CD14-positive monocyte (primary cell): ENCODE measurements around the gene PDGFD. TPM values are rescaled to one million over a fixed set of nuclear protein-coding genes. Genes with fewer than 3 reads are reported as not detected.

Experiments used
- DNase-seq, 3 donors: peaks; one replicate each; pipeline ENCODE4 v3.0.0-alpha.2; 2011 to 2022
- H2AFZ ChIP-seq: 2 replicates; pipeline ENCODE4 v1.6.0; 2012; ENCODE audit warnings: mild to moderate bottlenecking, low read depth, low read length, inconsistent platforms; ENCODE audit not compliant: insufficient read depth, poor library complexity, severe bottlenecking
- H3K27ac ChIP-seq, 2 donors: 1 replicate in 1 of 2; 2 replicates in 1 of 2; pipeline ENCODE4 v1.5.1; 2012 to 2013; ENCODE audit warnings: low read length in 2 of 2, control low read depth in 1 of 2, inconsistent platforms in 1 of 2, low read depth in 1 of 2, mild to moderate bottlenecking in 1 of 2
- H3K27me3 ChIP-seq, 2 donors: one replicate each; pipeline versions ENCODE4 v1.6.0 to v1.6.1; 2011 to 2013; ENCODE audit warnings: low read length in 2 of 2; ENCODE audit not compliant: control insufficient read depth in 2 of 2, insufficient read depth in 2 of 2
- H3K36me3 ChIP-seq, 2 donors: replicated peaks in 1 of 2; 1 replicate in 1 of 2; 2 replicates in 1 of 2; pipeline versions ENCODE4 v1.5.1 to v1.6.1; 2012 to 2013; ENCODE audit warnings: low read length in 2 of 2, control low read depth in 1 of 2, inconsistent platforms in 1 of 2, mild to moderate bottlenecking in 1 of 2; ENCODE audit not compliant: insufficient read depth in 2 of 2, control insufficient read depth in 1 of 2
- H3K4me1 ChIP-seq, 2 donors: 1 replicate in 1 of 2; 2 replicates in 1 of 2; pipeline versions ENCODE4 v1.5.1 to v1.6.1; 2012 to 2013; ENCODE audit warnings: low read length in 2 of 2, control low read depth in 1 of 2, inconsistent platforms in 1 of 2, mild to moderate bottlenecking in 1 of 2, moderate library complexity in 1 of 2; ENCODE audit not compliant: insufficient read depth in 2 of 2, control insufficient read depth in 1 of 2
- H3K4me2 ChIP-seq: replicated peaks from 2 replicates; pipeline ENCODE3; 2012; ENCODE audit warnings: low read length, moderate library complexity, mild to moderate bottlenecking; ENCODE audit not compliant: poor library complexity, severe bottlenecking; ENCODE audit errors: extremely low read depth
- H3K4me3 ChIP-seq, 3 experiments: fragments of 200-600 bp in 1 of 3; sonication (generic) in 1 of 3; replicated peaks in 1 of 3; 1 replicate in 2 of 3; 2 replicates in 1 of 3; pipeline ENCODE4 v1.5.1; 2011 to 2013; ENCODE audit warnings: low read length in 3 of 3, mild to moderate bottlenecking in 3 of 3, control low read depth in 2 of 3, low read depth in 2 of 3, inconsistent platforms in 1 of 3, moderate library complexity in 1 of 3
- H3K79me2 ChIP-seq: 2 replicates; pipeline ENCODE4 v1.6.0; 2012; ENCODE audit warnings: mild to moderate bottlenecking, control low read depth, inconsistent platforms, low read length, moderate library complexity; ENCODE audit not compliant: insufficient read depth
- H3K9ac ChIP-seq: 2 replicates; pipeline ENCODE4 v1.6.0; 2017; ENCODE audit warnings: low read length, mild to moderate bottlenecking; ENCODE audit not compliant: insufficient read depth, poor library complexity, severe bottlenecking
- H3K9me3 ChIP-seq, 2 donors: replicated peaks in 1 of 2; 1 replicate in 1 of 2; 2 replicates in 1 of 2; pipeline versions ENCODE4 v1.5.1 to v1.6.1; 2012 to 2013; ENCODE audit warnings: low read length in 2 of 2, control low read depth in 1 of 2; ENCODE audit not compliant: control insufficient read depth in 1 of 2, insufficient read depth in 1 of 2
- H4K20me1 ChIP-seq: 2 replicates; pipeline ENCODE4 v1.6.0; 2012; ENCODE audit warnings: mild to moderate bottlenecking, low read length, control low read depth, moderate library complexity; ENCODE audit not compliant: insufficient read depth
- H3K27ac Mint-ChIP-seq, 7 donors: one replicate each; pipeline ENCODE4 v1.8.0; 2020; ENCODE audit warnings: mild to moderate bottlenecking in 7 of 7, mixed read lengths in 7 of 7, moderate library complexity in 6 of 7, inconsistent platforms in 2 of 7
- H3K27me3 Mint-ChIP-seq, 3 donors: one replicate each; pipeline ENCODE4 v1.8.0; 2021 to 2022; ENCODE audit warnings: low read depth in 3 of 3, mild to moderate bottlenecking in 3 of 3, mixed read lengths in 3 of 3, moderate library complexity in 3 of 3, inconsistent platforms in 1 of 3
- H3K36me3 Mint-ChIP-seq, 2 donors: one replicate each; pipeline ENCODE4 v1.8.0; 2020; ENCODE audit warnings: mixed read lengths in 2 of 2, inconsistent platforms in 1 of 2, mild to moderate bottlenecking in 1 of 2
- H3K4me1 Mint-ChIP-seq: one replicate; pipeline ENCODE4 v1.8.0; 2020; ENCODE audit warnings: mild to moderate bottlenecking, mixed read lengths
- H3K4me3 Mint-ChIP-seq, 2 donors: one replicate each; pipeline ENCODE4 v1.8.0; 2020; ENCODE audit warnings: mild to moderate bottlenecking in 2 of 2, mixed read lengths in 2 of 2, moderate library complexity in 1 of 2
- H3K9me3 Mint-ChIP-seq, 7 donors: one replicate each; pipeline ENCODE4 v1.8.0; 2020 to 2022; ENCODE audit warnings: mixed read lengths in 7 of 7, mild to moderate bottlenecking in 6 of 7, moderate library complexity in 6 of 7, inconsistent platforms in 2 of 7
- CTCF ChIP-seq: fragments of 200-600 bp; IDR thresholded peaks from one replicate; pipeline ENCODE4 v1.8.0; 2022; ENCODE audit warnings: antibody characterized with exemption, mild to moderate bottlenecking
- WGBS: methylation state at CpG from one replicate; pipeline ENCODE4 v1.1.5; 2013; ENCODE audit warnings: missing lambda C conversion rate; ENCODE audit not compliant: insufficient coverage; 5-methylcytosine and 5-hydroxymethylcytosine counted together
- intact Hi-C, 2 donors: fragments of 100-400 bp; cut with micrococcal nuclease; formaldehyde crosslinking; loops; one replicate each; pipeline versions ENCODE4 v1.15.0 to v1.15.1; 2023
- polyA plus RNA-seq, 3 donors: library from polyadenylated mRNA; depleted of rRNA in 1 of 3; unstranded in 2 of 3; stranded (reverse) in 1 of 3; fragments of 300-500 nt in 2 of 3; fragments of >200 nt in 1 of 3; fragmentation: Illumina TruSeq in 2 of 3; gene quantifications; 1 replicate in 2 of 3; 2 replicates in 1 of 3; pipeline ENCODE4 v1.2.3, GENCODE V29; 2012 to 2021

The PDGFD gene
- polyA plus RNA-seq, 3 donors = 0.05 to 0.15 TPM; not detected in 1

GRCh38 chr11:104015649-104016415 is 148.1 kb downstream of the PDGFD start:
- intact Hi-C loops = no loop called here
- H3K36me3 ChIP-seq = no peaks in the 10 kb centered on the region
- H3K4me3 Mint-ChIP-seq = no peak overlapping the region
- H3K9ac ChIP-seq = no peak overlapping the region
- H3K4me2 ChIP-seq = no peak overlapping the region
- peaks cover 0 to 2% (median 0%) of the 10 kb centered on the region in 7 donors for H3K9me3 Mint-ChIP-seq
- H3K79me2 ChIP-seq = no peaks in the 10 kb centered on the region
- peaks cover 0 to 2% (median 0%) of the 10 kb centered on the region in 3 donors for H3K27me3 Mint-ChIP-seq
- no peak overlapping the region for H2AFZ ChIP-seq
- no peak overlapping the region for H3K27ac Mint-ChIP-seq
- 86% methylated on average over 1 of the region's 3 CpGs for WGBS
- no peak for DNase-seq
- no peaks in the 10 kb centered on the region for H4K20me1 ChIP-seq
- TF ChIP-seq CTCF = no peak
- H3K36me3 Mint-ChIP-seq = no peaks in the 10 kb centered on the region
- H3K27me3 ChIP-seq = no peaks in the 10 kb centered on the region
- H3K4me1 ChIP-seq = no peaks in the 10 kb centered on the region
- H3K4me1 Mint-ChIP-seq = peaks cover 2% of the 10 kb centered on the region
- H3K27ac ChIP-seq = no peak overlapping the region
- no peaks in the 10 kb centered on the region for H3K9me3 ChIP-seq
- no peak overlapping the region for H3K4me3 ChIP-seq

GRCh38 chr11:104011044-104011443 is 152.9 kb downstream of the PDGFD start:
- H4K20me1 ChIP-seq = no peaks in the 10 kb centered on the region
- intact Hi-C loops = no loop called here
- TF ChIP-seq CTCF = no peak
- H3K27me3 ChIP-seq = no peaks in the 10 kb centered on the region
- Mint-ChIP-seq H3K9me3 (peaks cover 0 to 3% (median 0%) of the 10 kb centered on the region in 7 donors), H3K4me1 (peaks cover 2% of the 10 kb centered on the region), H3K27me3 (no peaks in the 10 kb centered on the region), H3K27ac (no peak overlapping the region), H3K36me3 (no peaks in the 10 kb centered on the region), H3K4me3 (no peak overlapping the region)
- no peak overlapping the region for H3K4me3 ChIP-seq
- DNase-seq = no peak
- H3K36me3 ChIP-seq = no peaks in the 10 kb centered on the region
- no peak overlapping the region for H3K9ac ChIP-seq
- H3K79me2 ChIP-seq = no peaks in the 10 kb centered on the region
- no CpG with 5 or more reads among the region's 2 CpGs for WGBS
- H2AFZ ChIP-seq = no peak overlapping the region
- no peaks in the 10 kb centered on the region for H3K9me3 ChIP-seq
- H3K27ac ChIP-seq = no peak overlapping the region
- H3K4me1 ChIP-seq = no peaks in the 10 kb centered on the region
- no peak overlapping the region for H3K4me2 ChIP-seq
